Chondrocyte (in vitro differentiated cells): ENCODE results near the gene TLCD5. TPM values are rescaled to one million over a fixed set of nuclear protein-coding genes. Genes with fewer than 3 reads are reported as not detected.

Experiments used
- DNase-seq: peaks from one replicate; pipeline ENCODE4 v3.0.0; 2021; ENCODE audit warnings: mixed read lengths, low spot score
- H3K27ac Mint-ChIP-seq: one replicate; pipeline ENCODE4 v1.8.0; 2021; ENCODE audit warnings: mild to moderate bottlenecking, moderate library complexity, mixed read lengths; ENCODE audit not compliant: unreplicated experiment
- H3K27me3 Mint-ChIP-seq: 2 replicates; pipeline ENCODE4 v1.8.0; 2021; ENCODE audit warnings: low read depth, mixed read lengths
- H3K36me3 Mint-ChIP-seq: 2 replicates; pipeline ENCODE4 v1.8.0; 2021; ENCODE audit warnings: low read depth, mixed read lengths
- H3K4me1 Mint-ChIP-seq: 2 replicates; pipeline ENCODE4 v1.8.0; 2021; ENCODE audit warnings: low read depth, mild to moderate bottlenecking, mixed read lengths
- H3K4me3 Mint-ChIP-seq: one replicate; pipeline ENCODE4 v1.8.0; 2021; ENCODE audit warnings: mild to moderate bottlenecking, moderate library complexity, mixed read lengths; ENCODE audit not compliant: unreplicated experiment
- H3K9me3 Mint-ChIP-seq: 2 replicates; pipeline ENCODE4 v1.8.0; 2021; ENCODE audit warnings: low read depth, mixed read lengths
- CTCF ChIP-seq: fragments of 200-600 bp; sonication (generic); IDR thresholded peaks from 2 replicates; pipeline ENCODE4 v1.5.0; 2021; ENCODE audit warnings: antibody characterized with exemption, mild to moderate bottlenecking, moderate library complexity
- total RNA-seq: library from RNA; stranded (reverse); gene quantifications from 3 replicates; pipeline ENCODE4 v1.2.1, GENCODE V29; 2021

TLCD5 gene
- total RNA-seq, 1 donor from 2014 or later, result 10.5 TPM

- TF ChIP-seq CTCF, result no peak
- Mint-ChIP-seq H3K27ac (peak overlapping the region; percentile 36), H3K27me3 (no peaks in the 10 kb centered on the region), H3K9me3 (no peaks in the 10 kb centered on the region), H3K36me3 (peaks cover 3% of the 10 kb centered on the region), H3K4me1 (peaks cover 66% of the 10 kb centered on the region), H3K4me3 (no peak overlapping the region)
- DNase-seq, result no peak
Observed at GRCh38 chr11:120334332-120334731, 9.2 kb downstream of the TLCD5 start.

GRCh38 chr11:120334894-120335462 lies 9.9 kb downstream of the TLCD5 start:
- peak overlapping the region; percentile 63 for H3K4me3 Mint-ChIP-seq
- H3K27me3 Mint-ChIP-seq, result no peaks in the 10 kb centered on the region
- no peaks in the 10 kb centered on the region for H3K9me3 Mint-ChIP-seq
- DNase-seq, result no peak
- peaks cover 3% of the 10 kb centered on the region for H3K36me3 Mint-ChIP-seq
- TF ChIP-seq CTCF, result peak; percentile 85
- peaks cover 66% of the 10 kb centered on the region for H3K4me1 Mint-ChIP-seq
- peak overlapping the region; percentile 87 for H3K27ac Mint-ChIP-seq

GRCh38 chr11:120335556-120335907 lies 10.4 kb downstream of the TLCD5 start:
- Mint-ChIP-seq H3K4me3 (peak overlapping the region; percentile 63), H3K4me1 (peaks cover 66% of the 10 kb centered on the region), H3K9me3 (no peaks in the 10 kb centered on the region), H3K27ac (peak overlapping the region; percentile 87), H3K27me3 (no peaks in the 10 kb centered on the region), H3K36me3 (no peaks in the 10 kb centered on the region)
- no peak for TF ChIP-seq CTCF
- no peak for DNase-seq

- Mint-ChIP-seq H3K4me3 (peak within 1 kb of the TSS; percentile 99), H3K36me3 (no peaks in the 10 kb centered on the region), H3K4me1 (peaks cover 65% of the 10 kb centered on the region), H3K27me3 (no peaks in the 10 kb centered on the region), H3K9me3 (no peaks in the 10 kb centered on the region), H3K27ac (peak within 1 kb of the TSS; percentile 96)
- peak; percentile 98 for DNase-seq
- peak; percentile 77 for TF ChIP-seq CTCF
Observed at GRCh38 chr11:120335908-120336640, 11.0 kb downstream of the TLCD5 start, which contains the start of gene ARHGEF12. TSS of gene ARHGEF12 (plus strand) at chr11:120336413. CDS start at chr11:120337244, 831 bp downstream.

- H3K4me3 Mint-ChIP-seq, result peak overlapping the region; percentile 99
- H3K27me3 Mint-ChIP-seq, result no peaks in the 10 kb centered on the region
- no peak for TF ChIP-seq CTCF
- H3K36me3 Mint-ChIP-seq, result no peaks in the 10 kb centered on the region
- H3K27ac Mint-ChIP-seq, result peak overlapping the region; percentile 96
- H3K9me3 Mint-ChIP-seq, result no peaks in the 10 kb centered on the region
- peak; percentile 93 for DNase-seq
- H3K4me1 Mint-ChIP-seq, result peaks cover 63% of the 10 kb centered on the region
Observed at GRCh38 chr11:120336641-120337354, 11.7 kb downstream of the TLCD5 start.
